A549 treated with GW870086 at 1 μM for 4 hours (cell line): ENCODE results near the gene PRKCB. TPM values are rescaled to one million over a fixed set of nuclear protein-coding genes. Genes with fewer than 3 reads are reported as not detected.

Source experiments
- total RNA-seq: library from RNA; stranded (reverse); fragments of 200-300 nt; extraction: Qiagen RNA extraction; gene quantifications from 5 replicates; pipeline ENCODE4 v1.2.3, GENCODE V29; 2022; ENCODE audit warnings: low read depth

Gene PRKCB
- 0.13 to 0.33 TPM (median 0.21 TPM) in 5 replicates for total RNA-seq

GRCh38 chr16:23835390-23836077 lies at the start of gene PRKCB:
Gene PRKCB (plus strand): TSS chr16:23835983.

GRCh38 chr16:24255456-24256371 lies 419.9 kb downstream of the PRKCB start, which contains the start of gene CACNG3:
Gene CACNG3 (plus strand): TSS chr16:24256335. CDS start chr16:24256755, 420 bp downstream.

Other genes with a start within 250 kb of the PRKCB start
- gene NDUFAB1, start 239.7 kb upstream of the PRKCB start, total RNA-seq: 187 to 197 TPM (median 193 TPM) in 5 replicates
- gene PALB2, start 194.7 kb upstream of the PRKCB start, total RNA-seq: 9.4 to 12.4 TPM (median 10.5 TPM) in 5 replicates
- gene DCTN5, start 194.5 kb upstream of the PRKCB start, total RNA-seq: 67.9 to 75.7 TPM (median 74.1 TPM) in 5 replicates
- gene PLK1, start 157.1 kb upstream of the PRKCB start, total RNA-seq: 139 to 174 TPM (median 163 TPM) in 5 replicates
- gene ERN2, start 122.8 kb upstream of the PRKCB start, total RNA-seq: not detected in 5 replicates
- not detected in 5 replicates for gene CHP2, start 81.0 kb upstream of the PRKCB start, total RNA-seq